SK-N-SH (cell line): ENCODE results near the gene TANGO6. TPM values are rescaled to one million over a fixed set of nuclear protein-coding genes. Genes with fewer than 3 reads are reported as not detected.

ENCODE experiments used
- CTCF ChIA-PET: fragments of 300-600, 350-600 bp; formaldehyde crosslinking; extraction: SDS; loops from one replicate; lab custom pipeline; 2021; lab: Yijun Ruan, JAX
- POLR2A ChIA-PET: fragments of 350-600 bp; sonication (Branson Sonifier 250); formaldehyde crosslinking; extraction: SDS; loops from one replicate; lab custom pipeline; 2020; ENCODE audit warnings: antibody characterized with exemption, inconsistent platforms; lab: Yijun Ruan, JAX
- DNase-seq: peaks from one replicate; pipeline ENCODE4 v3.0.0; 2012
- H2AFZ ChIP-seq: fragments of 200-600 bp; sonication (generic); 2 replicates; pipeline ENCODE4 v1.8.1; 2016; ENCODE audit warnings: antibody characterized with exemption, mild to moderate bottlenecking, low read depth
- H3F3A ChIP-seq: fragments of 200-600 bp; sonication (generic); replicated peaks from 2 replicates; pipeline ENCODE3; 2016; ENCODE audit warnings: antibody characterized with exemption, mild to moderate bottlenecking; ENCODE audit not compliant: insufficient read depth
- H3K27ac ChIP-seq, 2 experiments: fragments of 200-500 bp in 1 of 2; fragments of 200-600 bp in 1 of 2; sonication (Bioruptor generic) in 1 of 2; sonication (generic), shearing (Covaris generic) in 1 of 2; 2 replicates each; pipeline versions ENCODE4 v1.5.1 to v1.6.1; 2014 to 2016; ENCODE audit warnings: low read depth in 2 of 2, inconsistent platforms in 1 of 2, low read length in 1 of 2, mild to moderate bottlenecking in 1 of 2, mixed read lengths in 1 of 2
- H3K27me3 ChIP-seq: fragments of 200-600 bp; sonication (generic), shearing (Covaris generic); 2 replicates; pipeline ENCODE4 v1.6.1; 2016; ENCODE audit warnings: mixed run types; ENCODE audit not compliant: insufficient read depth
- H3K36me3 ChIP-seq, 2 experiments: fragments of 200-500 bp in 1 of 2; fragments of 200-600 bp in 1 of 2; sonication (Bioruptor generic) in 1 of 2; sonication (generic) in 1 of 2; replicated peaks in 1 of 2; 2 replicates each; pipeline versions ENCODE3 to v1.5.1; 2014 to 2016; ENCODE audit warnings: low read length in 1 of 2, mild to moderate bottlenecking in 1 of 2; ENCODE audit not compliant: insufficient read depth in 2 of 2, control insufficient read depth in 1 of 2
- H3K4me1 ChIP-seq, 2 experiments: fragments of 200-500 bp in 1 of 2; fragments of 200-600 bp in 1 of 2; sonication (Bioruptor generic) in 1 of 2; sonication (generic), shearing (Covaris generic) in 1 of 2; 2 replicates each; pipeline versions ENCODE4 v1.5.1 to v1.6.1; 2014 to 2016; ENCODE audit warnings: low read depth in 1 of 2, low read length in 1 of 2, mixed run types in 1 of 2; ENCODE audit not compliant: insufficient read depth in 2 of 2, control insufficient read depth in 1 of 2
- H3K4me2 ChIP-seq: fragments of 200-600 bp; sonication (generic), shearing (Covaris generic); 2 replicates; pipeline ENCODE4 v1.6.1; 2017; ENCODE audit warnings: mixed run types
- H3K4me3 ChIP-seq, 2 experiments: fragments of 200-500 bp in 1 of 2; fragments of 200-600 bp in 1 of 2; sonication (Bioruptor generic) in 1 of 2; sonication (generic), shearing (Covaris generic) in 1 of 2; 2 replicates each; pipeline versions ENCODE4 v1.5.1 to v1.8.1; 2014 to 2016; ENCODE audit warnings: low read depth in 2 of 2, inconsistent platforms in 1 of 2, low read length in 1 of 2, mild to moderate bottlenecking in 1 of 2, mixed read lengths in 1 of 2, moderate library complexity in 1 of 2
- H3K79me2 ChIP-seq: fragments of 200-600 bp; sonication (generic); 2 replicates; pipeline ENCODE4 v1.8.1; 2017; ENCODE audit warnings: mild to moderate bottlenecking; ENCODE audit not compliant: insufficient read depth
- H3K9ac ChIP-seq: fragments of 200-600 bp; sonication (generic); 2 replicates; pipeline ENCODE4 v1.6.1; 2017; ENCODE audit warnings: mixed run types
- H3K9me2 ChIP-seq: fragments of 200-600 bp; sonication (generic); 2 replicates; pipeline ENCODE4 v1.6.1; 2017; ENCODE audit warnings: mixed run types
- H3K9me3 ChIP-seq: fragments of 200-600 bp; sonication (generic); 2 replicates; pipeline ENCODE4 v1.6.1; 2017; ENCODE audit warnings: mixed run types, mild to moderate bottlenecking, moderate library complexity
- H4K20me1 ChIP-seq: fragments of 200-600 bp; sonication (generic); 2 replicates; pipeline ENCODE4 v1.6.1; 2017; ENCODE audit warnings: mild to moderate bottlenecking, mixed run types; ENCODE audit not compliant: insufficient read depth
- CHD2 ChIP-seq: fragments of 150-350 bp; IDR thresholded peaks from 2 replicates; pipeline ENCODE4 v1.6.1; 2018; ENCODE audit warnings: low read length; ENCODE audit not compliant: partially characterized antibody
- CTCF ChIP-seq: fragments of 200-600 bp; sonication (generic); IDR thresholded peaks from 2 replicates; pipeline ENCODE4 v1.6.1; 2017; ENCODE audit warnings: antibody characterized with exemption, mild to moderate bottlenecking, moderate library complexity
- FOXJ3 ChIP-seq: sonication (generic); formaldehyde crosslinking; IDR thresholded peaks from 2 replicates; pipeline ENCODE4 v1.5.1; 2020; ENCODE audit warnings: mild to moderate bottlenecking, missing genetic modification reagents
- GABPA ChIP-seq: IDR thresholded peaks from 2 replicates; pipeline ENCODE4 v1.4.0; 2012; ENCODE audit warnings: low read depth, mild to moderate bottlenecking
- GATA2 ChIP-seq: sonication (generic); formaldehyde crosslinking; IDR thresholded peaks from 2 replicates; pipeline ENCODE4 v1.5.0; 2020; ENCODE audit warnings: mild to moderate bottlenecking, missing genetic modification reagents
- MAX ChIP-seq: IDR thresholded peaks from 2 replicates; pipeline ENCODE4 v1.4.0; 2012; ENCODE audit warnings: low read depth
- MEF2A ChIP-seq: IDR thresholded peaks from 2 replicates; pipeline ENCODE4 v1.4.0; 2012; ENCODE audit warnings: low read depth, borderline replicate concordance
- NRF1 ChIP-seq: IDR thresholded peaks from 2 replicates; pipeline ENCODE4 v1.6.1; 2012; ENCODE audit warnings: low read depth, mild to moderate bottlenecking, low read length
- PBX3 ChIP-seq: IDR thresholded peaks from 2 replicates; pipeline ENCODE4; 2012
- POLR2AphosphoS5 ChIP-seq: IDR thresholded peaks from 2 replicates; pipeline ENCODE4 v1.6.1; 2012; ENCODE audit warnings: low read depth, low read length
- RAD21 ChIP-seq: IDR thresholded peaks from 2 replicates; pipeline ENCODE4 v1.6.1; 2012; ENCODE audit warnings: mild to moderate bottlenecking, low read length
- RFX5 ChIP-seq: IDR thresholded peaks from 2 replicates; pipeline ENCODE4 v1.6.1; 2012; ENCODE audit warnings: mild to moderate bottlenecking, improper control_type of control experiment, low read length
- RXRA ChIP-seq: IDR thresholded peaks from 2 replicates; pipeline ENCODE4 v1.4.0; 2012; ENCODE audit warnings: low read depth, mild to moderate bottlenecking, borderline replicate concordance
- SIN3A ChIP-seq: IDR thresholded peaks from 2 replicates; pipeline ENCODE4 v1.6.1; 2012; ENCODE audit warnings: low read depth, mild to moderate bottlenecking, low read length, moderate library complexity, borderline replicate concordance
- SMC3 ChIP-seq: IDR thresholded peaks from 2 replicates; pipeline ENCODE4 v1.6.1; 2012; ENCODE audit warnings: low read depth, low read length, improper control_type of control experiment
- TAF1 ChIP-seq: IDR thresholded peaks from 2 replicates; pipeline ENCODE4 v1.6.1; 2012; ENCODE audit warnings: low read depth, mild to moderate bottlenecking, low read length, moderate library complexity, borderline replicate concordance
- TCF12 ChIP-seq: IDR thresholded peaks from 2 replicates; pipeline ENCODE4 v1.4.0; 2012
- USF1 ChIP-seq: IDR thresholded peaks from 2 replicates; pipeline ENCODE4 v1.4.0; 2012; ENCODE audit warnings: low read depth, borderline replicate concordance
- USF2 ChIP-seq: fragments of 150-350 bp; IDR thresholded peaks from 2 replicates; pipeline ENCODE4 v1.6.1; 2017; ENCODE audit warnings: antibody characterized with exemption, low read length, low read depth, borderline replicate concordance
- YY1 ChIP-seq: IDR thresholded peaks from 2 replicates; pipeline ENCODE4 v1.4.0; 2012; ENCODE audit warnings: low read depth, mild to moderate bottlenecking
- WGBS: methylation state at CpG from one replicate; pipeline ENCODE4 v1.1.6; 2017; ENCODE audit warnings: low lambda C conversion rate; 5-methylcytosine and 5-hydroxymethylcytosine counted together
- polyA plus RNA-seq, 3 experiments: library from polyadenylated mRNA; depleted of rRNA; stranded (reverse); fragments of >200 nt; gene quantifications; 2 replicates each; pipeline ENCODE4 v1.2.3, GENCODE V29; 2012

Gene TANGO6
- polyA plus RNA-seq, 1 of the 3 experiments (the other 2 are of a cell fraction), result 5.5 TPM

GRCh38 chr16:68973611-68974120, 130.3 kb downstream of the TANGO6 start:
- H2AFZ ChIP-seq, result no peak overlapping the region
- CTCF ChIA-PET, result interaction anchor here (1.1 kb wide), 1 partner anchor 12 kb away, joined by 3 read pairs; no protein-coding TSS in a partner anchor
- H3K9ac ChIP-seq, result no peak overlapping the region
- no peak overlapping the region for H3K27ac ChIP-seq
- no peak overlapping the region for H3K4me3 ChIP-seq
- H3K4me1 ChIP-seq, result peaks cover 0 to 10% of the 10 kb centered on the region in 2 experiments; a peak in 1 of 4 replicates
- peaks cover 0 to 4% of the 10 kb centered on the region in 2 experiments for H3K36me3 ChIP-seq
- POLR2A ChIA-PET, result no interaction called here
- no peaks in the 10 kb centered on the region for H3K79me2 ChIP-seq
- H3K27me3 ChIP-seq, result no peaks in the 10 kb centered on the region
- no peaks in the 10 kb centered on the region for H3K9me3 ChIP-seq
- DNase-seq, result no peak
- no peaks in the 10 kb centered on the region for H4K20me1 ChIP-seq
- no peak overlapping the region for H3K4me2 ChIP-seq
- no peaks in the 10 kb centered on the region for H3K9me2 ChIP-seq
- H3F3A ChIP-seq, result peaks cover 5% of the 10 kb centered on the region
- WGBS, result 81% methylated on average over 7 of the region's 7 CpGs
- TF ChIP-seq MEF2A (no peak), PBX3 (no peak), USF1 (no peak), YY1 (no peak)

- Histone ChIP-seq H3K9me2 (no peaks in the 10 kb centered on the region), H3K9ac (no peak overlapping the region), H4K20me1 (no peaks in the 10 kb centered on the region), H3F3A (peaks cover 9% of the 10 kb centered on the region), H3K27me3 (no peaks in the 10 kb centered on the region), H3K27ac (no peak overlapping the region), H3K4me1 (no peaks in the 10 kb centered on the region), H3K79me2 (no peaks in the 10 kb centered on the region), H3K36me3 (peaks cover 0 to 4% of the 10 kb centered on the region in 2 experiments), H3K4me3 (no peak overlapping the region), H2AFZ (no peak overlapping the region), H3K4me2 (no peak overlapping the region), H3K9me3 (no peaks in the 10 kb centered on the region)
- TF ChIP-seq FOXJ3 (CRISPR knock-in tag), result no peak
- no peak for TF ChIP-seq MAX
- no peak for TF ChIP-seq SMC3
- no peak for TF ChIP-seq CTCF
- no peak for TF ChIP-seq RFX5
- TF ChIP-seq RAD21, result no peak
- TF ChIP-seq TAF1, result no peak
- no peak for TF ChIP-seq NRF1
- no peak for TF ChIP-seq RXRA
- no peak for TF ChIP-seq MEF2A
- TF ChIP-seq SIN3A, result no peak
- TF ChIP-seq CHD2, result no peak
- TF ChIP-seq PBX3, result no peak
- TF ChIP-seq YY1, result no peak
- TF ChIP-seq GABPA, result no peak
- no peak for TF ChIP-seq GATA2 (CRISPR knock-in tag)
- no peak for TF ChIP-seq POLR2AphosphoS5
- TF ChIP-seq USF2, result no peak
- no peak for TF ChIP-seq TCF12
- ChIA-PET CTCF (interaction anchor here (0.7 kb wide), 1 partner anchor 11 kb away, joined by 4 read pairs; no protein-coding TSS in a partner anchor), POLR2A (interaction anchor here (0.6 kb wide), 1 partner anchor 154 kb away, joined by 3 read pairs; the partner anchor contains the start of gene UTP4)
- no peak for DNase-seq
- WGBS, result 96% methylated on average over 2 of the region's 2 CpGs
These were observed 135.1 kb downstream of the TANGO6 start for GRCh38 chr16:68978303-68978954.
